ENCODE data around the gene CFAP97D2. TPM values are rescaled to one million over a fixed set of nuclear protein-coding genes. Genes with fewer than 3 reads are reported as not detected.
"Not testable (repeated sequence)": the region's sequence is repeated elsewhere in the genome, so short reads cannot be mapped to it uniquely, and the experiment has no call there.

Gene CFAP97D2
- total RNA-seq, 1 donor from 2014 or later: not detected

DNA sequence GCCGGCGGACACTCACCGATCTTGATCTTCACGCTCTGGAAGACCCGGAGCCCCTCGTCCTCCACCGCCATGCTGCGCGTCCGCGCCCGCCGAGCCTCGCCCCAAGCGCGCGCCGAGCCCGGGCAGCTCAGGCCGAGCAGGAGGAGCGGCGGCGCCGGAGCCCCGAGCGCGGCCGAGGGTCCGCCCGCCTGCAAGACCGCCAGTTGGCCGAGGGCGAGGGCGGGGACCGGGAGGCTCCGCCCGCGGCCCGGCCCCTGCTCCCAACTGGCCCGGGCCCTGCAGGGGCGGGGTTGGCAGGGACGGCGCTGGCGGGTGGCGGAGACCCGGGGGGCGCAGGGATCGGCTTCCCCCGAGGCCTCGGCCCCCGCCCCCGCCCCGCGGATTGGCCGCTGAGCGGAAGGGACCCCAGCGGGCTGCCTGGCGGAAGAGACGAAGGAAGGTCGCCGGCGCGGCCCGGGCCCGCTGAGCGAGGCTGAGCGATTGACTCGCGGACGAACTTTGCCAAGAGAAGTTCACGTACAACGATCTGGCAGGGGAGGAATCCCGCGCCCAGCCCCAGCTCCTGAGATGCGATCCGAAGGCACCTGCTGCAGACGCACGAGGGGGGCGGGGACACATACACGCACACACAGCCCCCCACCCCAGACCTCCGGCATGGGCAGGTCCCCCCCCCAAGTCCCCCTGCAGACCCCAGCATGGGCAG lies 46.5 kb upstream of the CFAP97D2 start, which contains the start of gene RASA3:
RASA3 (minus strand) TSS at position 205 of the 703 bp plus-strand sequence; CDS start at position 71, 134 bp downstream.
- H3K27me3 ChIP-seq (ENCODE audit: control insufficient read depth, insufficient read depth, low read length): no peaks in the 10 kb centered on the region
- TF ChIP-seq CTCF (IDR thresholded peaks at IDR 0.05; ENCODE audit: insufficient read depth, low read length, poor library complexity, severe bottlenecking): no peak
- peak; percentile 41 for DNase-seq (ENCODE audit: low read depth)
- H3K4me3 ChIP-seq (ENCODE audit: low read depth, low read length): peak within 1 kb of the TSS; percentile 55
- H3K36me3 ChIP-seq (ENCODE audit: control insufficient read depth, insufficient read depth, low read length): no peaks in the 10 kb centered on the region

DNA sequence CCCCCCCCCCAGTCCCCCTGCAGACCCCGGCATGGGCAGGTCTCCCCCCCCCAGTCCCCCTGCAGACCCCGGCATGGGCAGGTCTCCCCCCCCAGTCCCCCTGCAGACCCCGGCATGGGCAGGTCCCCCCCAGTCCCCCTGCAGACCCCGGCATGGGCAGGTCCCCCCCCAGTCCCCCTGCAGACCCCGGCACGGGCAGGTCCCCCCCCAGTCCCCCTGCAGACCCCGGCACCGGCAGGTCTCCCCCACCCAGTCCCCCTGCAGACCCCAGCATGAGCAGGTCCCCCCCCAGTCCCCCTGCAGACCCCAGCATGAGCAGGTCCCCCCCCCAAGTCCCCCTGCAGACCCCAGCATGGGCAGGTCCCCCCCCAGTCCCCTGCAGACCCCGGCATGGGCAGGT lies 45.9 kb upstream of the CFAP97D2 start:
- H3K36me3 ChIP-seq (ENCODE audit: control insufficient read depth, insufficient read depth, low read length); H3K27me3 ChIP-seq (ENCODE audit: control insufficient read depth, insufficient read depth, low read length); DNase-seq (ENCODE audit: low read depth); H3K4me3 ChIP-seq (ENCODE audit: low read depth, low read length): not testable (repeated sequence)

- not testable (repeated sequence) for H3K4me3 ChIP-seq (ENCODE audit: low read depth, low read length); H3K27me3 ChIP-seq (ENCODE audit: control insufficient read depth, insufficient read depth, low read length); DNase-seq (ENCODE audit: low read depth); H3K36me3 ChIP-seq (ENCODE audit: control insufficient read depth, insufficient read depth, low read length)
Observed at GRCh38 chr13:114133552-114133951, 45.5 kb upstream of the CFAP97D2 start.

DNA sequence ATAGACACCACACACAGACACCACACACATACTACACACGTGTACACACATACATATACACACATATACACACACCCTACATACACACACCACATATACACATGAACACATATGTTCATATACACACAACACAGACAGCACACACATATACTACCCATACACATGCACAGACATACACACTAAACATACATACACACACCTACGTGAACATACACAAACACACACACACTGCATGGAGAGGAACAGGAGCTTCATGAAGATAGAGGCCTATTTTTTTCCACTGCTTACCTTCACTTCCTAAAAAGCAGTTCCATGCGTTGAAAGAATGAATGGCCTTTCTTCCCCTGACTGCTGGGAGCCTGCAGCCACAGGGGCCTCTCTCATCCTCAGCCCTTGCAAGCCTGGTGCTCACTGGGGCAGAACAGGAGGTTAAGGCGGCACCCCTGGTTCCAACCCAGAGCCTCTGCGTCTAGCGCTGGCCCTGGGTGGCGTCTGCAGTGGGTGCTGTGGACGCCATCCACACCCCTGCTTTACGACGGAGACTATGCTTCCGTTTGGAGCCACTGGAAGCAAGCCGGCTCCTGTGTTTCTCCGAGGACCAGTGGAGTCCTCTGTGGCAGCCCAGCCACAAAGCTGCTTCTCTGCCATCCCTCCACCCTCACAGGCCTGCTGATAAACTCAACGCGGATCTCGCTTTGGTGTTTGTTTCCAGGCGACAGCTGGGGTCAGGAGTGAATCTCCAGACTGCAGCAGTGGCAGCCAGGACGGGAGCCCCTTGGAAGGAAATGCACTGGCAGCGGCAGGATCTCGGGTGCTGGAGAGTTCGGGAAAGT lies 44.7 kb upstream of the CFAP97D2 start:
- H3K36me3 ChIP-seq (ENCODE audit: control insufficient read depth, insufficient read depth, low read length): no peaks in the 10 kb centered on the region
- TF ChIP-seq CTCF (IDR thresholded peaks at IDR 0.05; ENCODE audit: insufficient read depth, low read length, poor library complexity, severe bottlenecking): no peak
- H3K4me3 ChIP-seq (ENCODE audit: low read depth, low read length): no peak overlapping the region
- DNase-seq (ENCODE audit: low read depth): no peak
- H3K27me3 ChIP-seq (ENCODE audit: control insufficient read depth, insufficient read depth, low read length): no peaks in the 10 kb centered on the region

- TF ChIP-seq CTCF (IDR thresholded peaks at IDR 0.05; ENCODE audit: insufficient read depth, low read length, poor library complexity, severe bottlenecking): no peak
- DNase-seq (ENCODE audit: low read depth): no peak
- no peak overlapping the region for H3K4me3 ChIP-seq (ENCODE audit: low read depth, low read length)
- H3K36me3 ChIP-seq (ENCODE audit: control insufficient read depth, insufficient read depth, low read length): no peaks in the 10 kb centered on the region
- H3K27me3 ChIP-seq (ENCODE audit: control insufficient read depth, insufficient read depth, low read length): no peaks in the 10 kb centered on the region
Observed at GRCh38 chr13:114134944-114135610, 44.0 kb upstream of the CFAP97D2 start.

- H3K36me3 ChIP-seq (ENCODE audit: control insufficient read depth, insufficient read depth, low read length): no peaks in the 10 kb centered on the region
- no peak overlapping the region for H3K4me3 ChIP-seq (ENCODE audit: low read depth, low read length)
- H3K27me3 ChIP-seq (ENCODE audit: control insufficient read depth, insufficient read depth, low read length): no peaks in the 10 kb centered on the region
- no peak for DNase-seq (ENCODE audit: low read depth)
- no peak for TF ChIP-seq CTCF (IDR thresholded peaks at IDR 0.05; ENCODE audit: insufficient read depth, low read length, poor library complexity, severe bottlenecking)
Observed at GRCh38 chr13:114135731-114136171, 43.3 kb upstream of the CFAP97D2 start.
